SH-SY5Y (cell line): Measurements from ENCODE around the gene CAPN11.

ENCODE experiments used
- GATA2 ChIP-seq: IDR thresholded peaks from 2 replicates; pipeline ENCODE4 v1.6.1; 2011; ENCODE audit warnings: mild to moderate bottlenecking, low read depth, low read length
- GATA3 ChIP-seq: IDR thresholded peaks from 2 replicates; pipeline ENCODE4 v1.6.1; 2011; ENCODE audit warnings: low read depth, mild to moderate bottlenecking, low read length, moderate library complexity

DNA sequence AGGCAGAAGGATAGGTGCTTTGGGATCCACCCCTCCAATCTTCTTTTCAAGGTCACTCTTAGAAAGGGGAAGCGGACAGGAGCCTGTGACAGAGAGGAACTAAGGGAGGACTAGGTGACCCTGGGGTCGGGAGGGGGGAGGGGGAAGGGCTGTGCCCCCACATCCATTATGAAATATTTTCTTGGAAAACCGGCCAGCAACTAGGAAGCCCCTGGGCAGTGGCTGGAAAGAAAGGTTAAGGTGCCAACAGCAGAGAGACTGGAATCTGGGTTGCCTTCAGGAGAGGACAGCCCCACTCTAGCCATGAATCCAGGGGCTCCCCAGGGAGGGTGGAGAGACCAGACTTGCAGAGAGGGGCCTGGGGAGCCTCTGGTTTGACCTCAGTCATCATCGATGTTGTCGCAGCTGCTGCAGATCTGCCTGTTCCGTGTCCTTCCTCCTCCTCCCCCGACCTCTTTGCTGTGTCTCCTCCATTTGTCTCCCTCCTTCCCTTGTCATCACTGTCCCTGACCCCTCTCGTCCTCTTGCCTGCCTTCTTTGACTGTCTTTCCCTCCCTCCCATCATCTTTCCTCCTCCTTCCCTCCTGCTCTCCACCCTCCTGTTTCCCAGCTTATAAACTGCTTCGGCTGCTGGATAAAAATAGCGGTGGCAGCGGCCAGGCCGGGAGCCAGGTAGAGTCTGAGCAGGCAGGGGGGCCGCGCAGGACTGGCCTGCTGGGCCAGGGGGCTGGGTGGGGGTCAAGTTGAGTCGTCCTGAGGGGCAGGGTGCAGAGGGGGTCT is 67.9 kb downstream of the CAPN11 start:
- TF ChIP-seq GATA2: no peak
- TF ChIP-seq GATA3: no peak
